Adipose tissue (tissue), 3 donors: Measurements from ENCODE around the gene DTWD2. TPM values are rescaled to one million over a fixed set of nuclear protein-coding genes. Genes with fewer than 3 reads are reported as not detected.
"Not testable (repeated sequence)": the region's sequence is repeated elsewhere in the genome, so short reads cannot be mapped to it uniquely, and the experiment has no call there.

Experiments
- H3K27ac ChIP-seq: one replicate; pipeline ENCODE4 v1.5.1; 2013; ENCODE audit warnings: low read depth, low read length
- WGBS, 3 donors: extraction: QIAGEN DNeasy Blood & Tissue Kit; methylation state at CpG; one replicate each; pipeline ENCODE4 v1.1.7; 2013; 5-methylcytosine and 5-hydroxymethylcytosine counted together
- polyA plus RNA-seq, 3 donors: library from polyadenylated mRNA; stranded (reverse); fragments of 200-250 nt; gene quantifications; one replicate each; pipeline ENCODE4 v1.2.3, GENCODE V29; 2013
- donor health status: healthy with polysubstance abuse.
- donor health status: Bipolar disorder and iron deficiency.
- donor health status: healthy.

DTWD2 gene
- polyA plus RNA-seq, 3 donors = 1.2 to 1.8 (median 1.5) TPM

- H3K27ac ChIP-seq = no peak overlapping the region
- 34 to 95% (median 81%) methylated on average over 1 of the region's 1 CpG for WGBS, 3 donors
Measured at GRCh38 chr5:119009131-119009530, 20.8 kb upstream of the DTWD2 start.

- WGBS, 3 donors = 98 to 100% (median 100%) methylated on average over 1 of the region's 1 CpG
- H3K27ac ChIP-seq = no peak overlapping the region
Measured at GRCh38 chr5:118999696-119000095, 11.3 kb upstream of the DTWD2 start.

GRCh38 chr5:118998861-118999260 is 10.5 kb upstream of the DTWD2 start:
- H3K27ac ChIP-seq = not testable (repeated sequence)
- 93 to 97% (median 94%) methylated on average over 19 to 24 of the region's 24 CpGs for WGBS, 3 donors

- H3K27ac ChIP-seq = no peak overlapping the region
Measured at GRCh38 chr5:118996098-118996497, 7.8 kb upstream of the DTWD2 start.

GRCh38 chr5:118994595-118994994 is 6.2 kb upstream of the DTWD2 start:
- WGBS, 3 donors = 60 to 89% (median 77%) methylated on average over 2 of the region's 2 CpGs
- H3K27ac ChIP-seq = no peak overlapping the region

More at GRCh38 chr5:118996098-118996497, 7.8 kb upstream of the DTWD2 start:
- 83 to 93% (median 87%) methylated on average over 1 of the region's 1 CpG for WGBS, 3 donors

- not testable (repeated sequence) for H3K27ac ChIP-seq
Measured at GRCh38 chr5:118993118-118993517, 4.8 kb upstream of the DTWD2 start.

GRCh38 chr5:118992055-118992454 is 3.7 kb upstream of the DTWD2 start:
- WGBS, 3 donors = 91 to 96% (median 94%) methylated on average over 3 of the region's 3 CpGs
- H3K27ac ChIP-seq = not testable (repeated sequence)

- 50 to 82% (median 77%) methylated on average over 1 of the region's 1 CpG for WGBS, 3 donors
- H3K27ac ChIP-seq = no peak overlapping the region
Measured at GRCh38 chr5:118990582-118990981, 2.2 kb upstream of the DTWD2 start.

- 72 to 79% (median 78%) methylated on average over 6 of the region's 6 CpGs for WGBS, 3 donors
- no peak overlapping the region for H3K27ac ChIP-seq
Measured at GRCh38 chr5:118989816-118990215, 1.5 kb upstream of the DTWD2 start.

- no peak overlapping the region for H3K27ac ChIP-seq
- 11 to 39% (median 23%) methylated on average over 9 of the region's 9 CpGs for WGBS, 3 donors
Measured at GRCh38 chr5:118988866-118989180, 476 bp upstream of the DTWD2 start.

- no peak overlapping the region for H3K27ac ChIP-seq
Measured at GRCh38 chr5:118984602-118985001, 3.7 kb downstream of the DTWD2 start.

GRCh38 chr5:118981783-118982182 is 6.6 kb downstream of the DTWD2 start:
- no peak overlapping the region for H3K27ac ChIP-seq

GRCh38 chr5:118980438-118980837 is 7.9 kb downstream of the DTWD2 start:
- 97 to 100% (median 100%) methylated on average over 1 of the region's 1 CpG for WGBS, 3 donors
- no peak overlapping the region for H3K27ac ChIP-seq

- whole genome bisulfite sequencing, 3 donors = 67 to 98% (median 92%) methylated on average over 2 of the region's 2 CpGs
- H3K27ac ChIP-seq = no peak overlapping the region
Measured at GRCh38 chr5:118980017-118980416, 8.3 kb downstream of the DTWD2 start.

GRCh38 chr5:118973779-118974445 is 14.4 kb downstream of the DTWD2 start:
- WGBS, 3 donors = 94 to 96% (median 94%) methylated on average over 21 to 23 of the region's 23 CpGs
- H3K27ac ChIP-seq = not testable (repeated sequence)

GRCh38 chr5:118968925-118969375 is 19.4 kb downstream of the DTWD2 start:
- WGBS, 3 donors = 64 to 77% (median 73%) methylated on average over 4 of the region's 4 CpGs
- no peak overlapping the region for H3K27ac ChIP-seq

- 85 to 91% (median 91%) methylated on average over 8 of the region's 8 CpGs for WGBS, 3 donors
- H3K27ac ChIP-seq = no peak overlapping the region
Measured at GRCh38 chr5:118968406-118968911, 19.9 kb downstream of the DTWD2 start.

- no peak overlapping the region for H3K27ac ChIP-seq
- WGBS, 3 donors = 51 to 90% (median 82%) methylated on average over 2 of the region's 2 CpGs
Measured at GRCh38 chr5:118967059-118967508, 21.3 kb downstream of the DTWD2 start.

- WGBS, 3 donors = 84 to 86% (median 86%) methylated on average over 3 of the region's 3 CpGs
- no peak overlapping the region for H3K27ac ChIP-seq
Measured at GRCh38 chr5:118965890-118966289, 22.5 kb downstream of the DTWD2 start.

GRCh38 chr5:118964970-118965369 is 23.4 kb downstream of the DTWD2 start:
- not testable (repeated sequence) for H3K27ac ChIP-seq
- 96 to 99% (median 97%) methylated on average over 26 to 34 of the region's 34 CpGs for WGBS, 3 donors
